Cardiac muscle cell (in vitro differentiated cells and primary cell): ENCODE measurements around the gene CREBL2. TPM values are rescaled to one million over a fixed set of nuclear protein-coding genes. Genes with fewer than 3 reads are reported as not detected.
A peak's percentile ranks its signal among the peaks of the same experiment; 100 is the strongest.

Experiments used
- DNase-seq, 2 donors: peaks; one replicate each; pipeline versions ENCODE4 v3.0.0 to v3.0.0-alpha.2; 2010 to 2017; ENCODE audit warnings: low read depth in 1 of 2, low spot score in 1 of 2
- H3K27ac ChIP-seq: fragments of 200-600 bp; sonication (generic); 2 replicates; pipeline ENCODE4 v1.5.1; 2016
- H3K27me3 ChIP-seq: fragments of 200-600 bp; sonication (generic); 2 replicates; pipeline ENCODE4 v1.6.0; 2016; ENCODE audit warnings: control low read depth
- H3K36me3 ChIP-seq: fragments of 200-600 bp; sonication (generic); 2 replicates; pipeline ENCODE4 v1.5.1; 2016; ENCODE audit warnings: control low read depth
- H3K4me1 ChIP-seq: fragments of 200-600 bp; sonication (generic); 2 replicates; pipeline ENCODE4 v1.8.1; 2017; ENCODE audit warnings: low read depth, mild to moderate bottlenecking, mixed run types
- H3K4me3 ChIP-seq: fragments of 200-600 bp; sonication (generic); 2 replicates; pipeline ENCODE4 v1.5.1; 2016; ENCODE audit warnings: mild to moderate bottlenecking
- H3K9me3 ChIP-seq: fragments of 200-600 bp; sonication (generic); 2 replicates; pipeline ENCODE4 v1.5.1; 2017; ENCODE audit warnings: low read depth, mild to moderate bottlenecking, control low read depth
- polyA plus RNA-seq: library from polyadenylated mRNA; unstranded; fragments of >200 nt; fragmentation: Nextera tagmentation; extraction: Ambion mirVana; gene quantifications from 2 replicates; pipeline ENCODE4 v1.2.1, GENCODE V29; 2016
- total RNA-seq: library from RNA; depleted of rRNA; stranded (reverse); fragments of >200 nt; gene quantifications from 2 replicates; pipeline ENCODE4 v1.2.3, GENCODE V29; 2016
- TF ChIP-seq, protein P1 (sequence below): IDR thresholded peaks from 2 replicates; pipeline ENCODE4 v1.5.1; 2012; ENCODE audit warnings: low read depth, mild to moderate bottlenecking, low read length

Gene CREBL2
- total and polyA plus RNA-seq, 2 experiments from 2014 or later: 18.3 to 20.1 TPM

DNA sequence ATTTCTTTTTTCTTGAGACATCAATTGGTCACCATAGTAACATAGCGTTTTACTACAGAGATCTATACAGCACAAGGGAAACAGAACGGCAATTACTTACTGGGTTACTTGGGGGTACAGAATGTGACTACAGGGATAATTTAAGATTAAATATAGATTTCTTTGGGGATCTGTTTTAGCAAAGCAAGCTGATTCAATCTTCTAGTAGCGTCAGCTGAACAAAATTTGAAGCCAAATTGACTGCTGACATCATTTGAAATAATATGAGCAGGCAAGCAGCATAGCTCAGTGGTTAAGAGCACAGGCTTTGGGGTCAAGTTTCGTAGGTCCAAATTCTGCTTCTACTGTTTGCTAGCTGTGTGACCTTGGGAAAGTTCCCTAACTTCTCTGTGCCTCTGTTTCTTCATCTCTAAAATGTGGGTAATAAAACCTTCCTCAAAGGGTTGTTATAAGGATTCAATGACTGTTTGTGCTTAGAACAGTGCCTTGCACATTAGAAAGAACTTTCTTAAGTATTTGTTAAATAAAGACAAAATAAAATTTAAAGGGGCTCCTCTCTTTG, 71.5 kb downstream of the CREBL2 start:
- Histone ChIP-seq H3K27ac (no peak overlapping the region), H3K4me3 (no peak overlapping the region), H3K27me3 (no peaks in the 10 kb centered on the region), H3K4me1 (peaks cover 10% of the 10 kb centered on the region), H3K36me3 (no peaks in the 10 kb centered on the region), H3K9me3 (no peaks in the 10 kb centered on the region)
- TF ChIP-seq, protein P1, sequence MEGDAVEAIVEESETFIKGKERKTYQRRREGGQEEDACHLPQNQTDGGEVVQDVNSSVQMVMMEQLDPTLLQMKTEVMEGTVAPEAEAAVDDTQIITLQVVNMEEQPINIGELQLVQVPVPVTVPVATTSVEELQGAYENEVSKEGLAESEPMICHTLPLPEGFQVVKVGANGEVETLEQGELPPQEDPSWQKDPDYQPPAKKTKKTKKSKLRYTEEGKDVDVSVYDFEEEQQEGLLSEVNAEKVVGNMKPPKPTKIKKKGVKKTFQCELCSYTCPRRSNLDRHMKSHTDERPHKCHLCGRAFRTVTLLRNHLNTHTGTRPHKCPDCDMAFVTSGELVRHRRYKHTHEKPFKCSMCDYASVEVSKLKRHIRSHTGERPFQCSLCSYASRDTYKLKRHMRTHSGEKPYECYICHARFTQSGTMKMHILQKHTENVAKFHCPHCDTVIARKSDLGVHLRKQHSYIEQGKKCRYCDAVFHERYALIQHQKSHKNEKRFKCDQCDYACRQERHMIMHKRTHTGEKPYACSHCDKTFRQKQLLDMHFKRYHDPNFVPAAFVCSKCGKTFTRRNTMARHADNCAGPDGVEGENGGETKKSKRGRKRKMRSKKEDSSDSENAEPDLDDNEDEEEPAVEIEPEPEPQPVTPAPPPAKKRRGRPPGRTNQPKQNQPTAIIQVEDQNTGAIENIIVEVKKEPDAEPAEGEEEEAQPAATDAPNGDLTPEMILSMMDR: no peak
- no peak for DNase-seq

DNA sequence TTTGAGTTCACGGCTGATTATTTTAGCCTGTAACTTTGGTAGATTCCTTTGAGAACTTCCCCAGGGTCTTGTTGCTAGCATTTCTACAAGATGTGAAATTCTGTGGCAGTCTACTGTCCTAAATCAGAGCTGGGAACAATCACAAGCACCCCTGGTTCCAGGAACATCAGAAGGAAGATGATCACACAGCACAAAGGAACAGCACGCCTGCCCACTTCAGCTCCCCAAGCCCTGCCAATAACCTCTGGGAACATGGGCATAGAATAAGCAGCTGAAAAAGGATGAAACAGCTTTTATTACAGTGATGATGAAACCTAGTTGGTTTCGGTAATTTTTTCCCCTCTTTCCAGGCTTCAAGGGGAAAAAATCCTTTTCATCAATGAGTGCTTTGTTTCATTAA, 72.0 kb downstream of the CREBL2 start:
- DNase-seq: no peak
- no peaks in the 10 kb centered on the region for H3K9me3 ChIP-seq
- H3K4me1 ChIP-seq: peaks cover 10% of the 10 kb centered on the region
- H3K4me3 ChIP-seq: peak overlapping the region; percentile 25
- H3K27me3 ChIP-seq: no peaks in the 10 kb centered on the region
- H3K27ac ChIP-seq: no peak overlapping the region
- TF ChIP-seq, protein P1: no peak
- H3K36me3 ChIP-seq: no peaks in the 10 kb centered on the region

DNA sequence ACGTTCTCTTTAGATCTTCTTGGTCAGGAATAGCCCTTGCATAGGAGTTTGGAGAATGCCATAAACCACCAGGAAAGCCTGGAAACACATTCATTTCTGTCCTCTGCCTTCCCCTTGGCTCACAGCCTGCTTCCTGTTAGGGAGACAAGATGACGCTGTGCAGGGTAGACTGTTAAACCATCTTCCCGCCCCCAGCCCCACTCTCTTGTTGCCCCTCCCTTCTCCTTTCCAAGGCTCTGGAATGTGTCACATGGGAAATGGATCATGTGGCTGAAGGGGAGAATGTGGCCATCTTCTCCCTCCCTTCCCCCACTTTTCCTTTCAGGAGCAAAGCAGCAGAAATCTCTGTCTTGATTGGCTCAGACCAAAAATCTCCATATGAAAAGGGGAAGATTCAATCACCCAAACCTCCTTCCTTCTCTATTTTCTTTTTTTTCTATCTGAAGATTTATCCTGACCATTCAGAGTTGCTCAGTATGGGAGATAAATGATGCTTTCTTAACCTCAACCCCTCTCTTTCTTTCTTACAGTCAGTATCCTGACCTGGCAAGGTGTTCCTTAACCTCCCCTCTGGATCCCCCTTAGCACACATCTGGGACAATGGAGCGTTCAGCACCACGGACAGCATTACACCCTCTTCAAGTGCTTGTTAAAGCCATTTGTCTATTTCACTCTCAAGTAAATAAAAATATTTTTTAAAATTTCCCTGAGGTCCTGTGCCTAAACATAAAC, 72.9 kb downstream of the CREBL2 start:
- TF ChIP-seq, protein P1: no peak
- Histone ChIP-seq H3K36me3 (no peaks in the 10 kb centered on the region), H3K4me3 (peak overlapping the region; percentile 25), H3K9me3 (no peaks in the 10 kb centered on the region), H3K4me1 (peaks cover 10% of the 10 kb centered on the region), H3K27me3 (no peaks in the 10 kb centered on the region), H3K27ac (no peak overlapping the region)
- peak; percentile 68 to 83 for DNase-seq

DNA sequence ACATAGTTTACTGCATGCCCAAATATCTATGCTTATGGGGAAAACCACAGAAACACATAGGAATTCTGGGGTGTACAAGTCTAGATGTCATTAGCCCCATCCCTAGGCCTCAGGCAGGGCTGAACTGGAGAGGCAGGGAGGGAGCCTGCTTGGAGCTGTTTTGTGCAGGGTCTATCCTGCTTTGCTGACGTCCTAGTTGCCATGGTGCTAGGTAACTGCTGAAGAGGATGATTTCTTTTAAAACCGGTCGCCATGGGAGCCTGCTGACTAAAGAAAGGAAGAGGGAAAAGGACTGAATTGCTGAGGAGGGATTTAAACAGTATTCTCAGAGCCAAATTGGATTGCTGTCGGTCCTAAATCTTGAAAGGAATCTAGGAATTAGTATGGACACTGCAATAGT, 73.6 kb downstream of the CREBL2 start:
- H3K27me3 ChIP-seq: no peaks in the 10 kb centered on the region
- peaks cover 10% of the 10 kb centered on the region for H3K4me1 ChIP-seq
- H3K4me3 ChIP-seq: no peak overlapping the region
- TF ChIP-seq, protein P1: no peak
- DNase-seq: no peak
- H3K36me3 ChIP-seq: no peaks in the 10 kb centered on the region
- H3K27ac ChIP-seq: no peak overlapping the region
- H3K9me3 ChIP-seq: no peaks in the 10 kb centered on the region

DNA sequence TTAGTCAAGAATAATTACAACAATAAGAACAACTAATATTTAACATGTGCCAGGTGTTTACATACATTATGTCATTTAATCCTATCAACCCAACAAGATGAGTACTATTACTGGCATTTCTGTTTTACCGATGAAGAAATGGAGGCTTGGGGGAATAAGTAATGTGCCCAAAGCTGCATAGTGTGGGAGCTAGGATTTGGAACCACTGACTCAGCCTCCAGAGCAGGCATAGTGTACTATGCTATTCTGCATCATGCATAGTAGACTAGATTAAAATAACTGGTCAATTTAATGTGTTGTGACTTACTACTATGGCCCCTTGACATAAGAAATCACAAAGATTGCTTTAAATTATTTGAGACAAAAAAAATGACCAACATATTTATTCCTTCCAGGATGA, 74.8 kb downstream of the CREBL2 start:
- Histone ChIP-seq H3K27me3 (no peaks in the 10 kb centered on the region), H3K4me1 (peaks cover 15% of the 10 kb centered on the region), H3K27ac (no peak overlapping the region), H3K9me3 (no peaks in the 10 kb centered on the region), H3K36me3 (no peaks in the 10 kb centered on the region), H3K4me3 (no peak overlapping the region)
- TF ChIP-seq, protein P1: no peak
- DNase-seq: no peak
